GM12891 (cell line): ENCODE results near the gene BOK.

Experiments used
- POLR2A ChIP-seq: IDR thresholded peaks from 2 replicates; pipeline ENCODE4 v1.6.1; 2011; ENCODE audit warnings: low read depth, low read length, control low read depth
- POU2F2 ChIP-seq: IDR thresholded peaks from 2 replicates; pipeline ENCODE4 v1.6.1; 2011; ENCODE audit warnings: low read depth, mild to moderate bottlenecking, control low read depth, low read length, moderate library complexity

DNA sequence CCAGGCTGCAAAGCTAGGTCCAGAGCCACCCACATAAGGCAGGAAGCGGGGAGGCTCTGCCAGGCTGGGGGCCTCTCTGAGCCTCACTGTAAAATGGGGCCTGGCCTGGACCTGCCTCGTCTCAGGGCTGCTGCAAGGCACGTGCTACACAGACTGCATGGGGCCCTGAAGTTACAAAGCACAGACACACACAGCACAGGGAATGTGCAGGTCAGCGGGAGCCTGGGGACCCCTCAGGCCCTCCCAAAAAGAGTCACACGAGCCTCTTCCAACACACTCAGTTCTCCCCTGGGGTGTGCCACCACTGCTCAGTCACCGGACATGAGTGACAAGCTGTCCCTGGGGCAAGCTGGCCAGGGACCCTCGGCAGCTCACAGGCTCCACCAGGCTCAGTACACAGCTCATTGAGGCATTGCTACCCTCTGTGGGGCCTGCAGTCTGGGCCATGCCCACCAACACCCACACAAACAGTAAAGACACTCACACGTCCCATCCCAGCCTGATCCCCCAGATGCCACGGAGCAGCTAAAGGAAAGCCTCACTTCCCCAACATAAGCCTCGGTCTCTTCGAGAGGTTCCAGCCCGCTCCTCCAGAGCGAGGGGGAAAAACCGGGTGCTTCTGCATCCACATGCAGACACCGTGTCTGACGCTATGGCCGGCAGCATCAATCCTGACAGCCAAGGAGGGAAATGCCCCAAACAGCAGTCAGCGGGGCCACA, 33.7 kb downstream of the BOK start:
- TF ChIP-seq POLR2A, result no peak
- TF ChIP-seq POU2F2, result no peak
